Keratinocyte (primary cell): ENCODE data around the gene STAMBPL1.

Experiments
- CTCF ChIP-seq, 3 experiments: IDR thresholded peaks in 1 of 3; conservative IDR thresholded peaks in 1 of 3; optimal IDR thresholded peaks in 1 of 3; 2 replicates in 2 of 3; 3 replicates in 1 of 3; pipeline versions ENCODE3 to v1.5.1; 2011; ENCODE audit warnings: low read length in 3 of 3, mild to moderate bottlenecking in 3 of 3, moderate library complexity in 2 of 3, control low read depth in 1 of 3, inconsistent platforms in 1 of 3; ENCODE audit not compliant: insufficient read depth in 2 of 3; ENCODE audit errors: extremely low read depth in 1 of 3
- EZH2 ChIP-seq: IDR thresholded peaks from one replicate; pipeline ENCODE4 v1.6.1; 2012; ENCODE audit warnings: inconsistent platforms, mild to moderate bottlenecking, low read length, moderate library complexity

- TF ChIP-seq CTCF (optimal IDR thresholded peaks at IDR 0.05 in 1 of 3, IDR thresholded peaks at IDR 0.05 in 1 of 3, conservative IDR thresholded peaks at IDR 0.05 in 1 of 3; ENCODE audit: extremely low read depth in 1 of 3, insufficient read depth in 2 of 3, low read length in 3 of 3) (no peak), EZH2 (no peak)
Observed at GRCh38 chr10:88832376-88832775, 47.7 kb upstream of the STAMBPL1 start.
